Erythroblast (primary cell): ENCODE measurements around the gene OR8H3.
"Not testable (repeated sequence)": the region's sequence is repeated elsewhere in the genome, so short reads cannot be mapped to it uniquely, and the experiment has no call there.

Experiments
- GATA1 ChIP-seq: IDR thresholded peaks from 2 replicates; pipeline ENCODE4 v1.6.1; 2011; ENCODE audit warnings: low read depth, mild to moderate bottlenecking, control low read depth, low read length, moderate library complexity
- POLR2A ChIP-seq: IDR thresholded peaks from 2 replicates; pipeline ENCODE4 v1.6.1; 2011; ENCODE audit warnings: mild to moderate bottlenecking, low read length

GRCh38 chr11:56143681-56144080 lies 21.5 kb downstream of the OR8H3 start:
- TF ChIP-seq POLR2A, GATA1: not testable (repeated sequence)
